ENCODE measurements around the gene SIT1.
"Not testable (repeated sequence)": the region's sequence is repeated elsewhere in the genome, so short reads cannot be mapped to it uniquely, and the experiment has no call there.

SIT1 gene

GRCh38 chr9:35637427-35637955 is 13.2 kb downstream of the SIT1 start:
- not testable (repeated sequence) for DNase-seq (ENCODE audit: low read depth in 2 of 2)

- DNase-seq (ENCODE audit: low read depth in 2 of 2), result not testable (repeated sequence)
Measured at GRCh38 chr9:35636877-35637246, 13.9 kb downstream of the SIT1 start.

GRCh38 chr9:35636135-35636876 is 14.4 kb downstream of the SIT1 start:
- no peak for DNase-seq (ENCODE audit: low read depth in 2 of 2)

GRCh38 chr9:35635730-35636129 is 15.0 kb downstream of the SIT1 start:
- DNase-seq (ENCODE audit: low read depth in 2 of 2), result no peak

- DNase-seq (ENCODE audit: low read depth in 2 of 2), result no peak
Measured at GRCh38 chr9:35629597-35629996, 21.1 kb downstream of the SIT1 start.

GRCh38 chr9:35628389-35628991 is 22.2 kb downstream of the SIT1 start:
- DNase-seq (ENCODE audit: low read depth in 2 of 2), result no peak

- no peak for DNase-seq (ENCODE audit: low read depth in 2 of 2)
Measured at GRCh38 chr9:35627575-35627974, 23.2 kb downstream of the SIT1 start.

- DNase-seq (ENCODE audit: low read depth in 2 of 2), result no peak
Measured at GRCh38 chr9:35619800-35620158, 31.0 kb downstream of the SIT1 start.

- no peak for DNase-seq (ENCODE audit: low read depth in 2 of 2)
Measured at GRCh38 chr9:35618854-35619799, 31.6 kb downstream of the SIT1 start.

GRCh38 chr9:35618325-35618727 is 32.4 kb downstream of the SIT1 start, which contains the start of gene CD72:
Gene CD72 (minus strand): TSS chr9:35618413. CDS start chr9:35618303, 110 bp downstream.
- DNase-seq (ENCODE audit: low read depth in 2 of 2), result no peak

GRCh38 chr9:35617548-35617947 is 33.2 kb downstream of the SIT1 start:
- no peak for DNase-seq (ENCODE audit: low read depth in 2 of 2)

- peak; percentile 42 to 51 for DNase-seq (ENCODE audit: low read depth in 2 of 2)
Measured at GRCh38 chr9:35616681-35617459, 33.9 kb downstream of the SIT1 start.

- DNase-seq (ENCODE audit: low read depth in 2 of 2), result no peak
Measured at GRCh38 chr9:35615981-35616680, 34.6 kb downstream of the SIT1 start.

- no peak for DNase-seq (ENCODE audit: low read depth in 2 of 2)
Measured at GRCh38 chr9:35612843-35613242, 37.9 kb downstream of the SIT1 start.

GRCh38 chr9:35612066-35612465 is 38.7 kb downstream of the SIT1 start:
- not testable (repeated sequence) for DNase-seq (ENCODE audit: low read depth in 2 of 2)

- peak in 1 of 2 donors; percentile 22 for DNase-seq (ENCODE audit: low read depth in 2 of 2)
Measured at GRCh38 chr9:35611230-35611797, 39.4 kb downstream of the SIT1 start.

- no peak for DNase-seq (ENCODE audit: low read depth in 2 of 2)
Measured at GRCh38 chr9:35609820-35610163, 40.9 kb downstream of the SIT1 start.

GRCh38 chr9:35609001-35609819 is 41.5 kb downstream of the SIT1 start:
- no peak for DNase-seq (ENCODE audit: low read depth in 2 of 2)

GRCh38 chr9:35608221-35608620 is 42.5 kb downstream of the SIT1 start:
- no peak for DNase-seq (ENCODE audit: low read depth in 2 of 2)

- DNase-seq (ENCODE audit: low read depth in 2 of 2), result no peak
Measured at GRCh38 chr9:35606726-35607125, 44.0 kb downstream of the SIT1 start.

Data from stimulated activated CD8-positive, alpha-beta memory T cell treated with anti-CD3 and anti-CD28 coated beads, Interleukin-7, amount 100 ng/mL, for 1 hour (primary cell).